GM12878 (cell line): ENCODE data around the gene FHIP1A. TPM values are rescaled to one million over a fixed set of nuclear protein-coding genes. Genes with fewer than 3 reads are reported as not detected.
"Not testable (repeated sequence)": the region's sequence is repeated elsewhere in the genome, so short reads cannot be mapped to it uniquely, and the experiment has no call there.

Source experiments
- ATAC-seq: fragments of 200-7000 bp; cut with Tn5 transposase; 3 replicates; pipeline ENCODE4 v1.9.1; 2020; ENCODE audit warnings: mild to moderate bottlenecking, moderate library complexity
- BruUV-seq: library from RNA; stranded (reverse); fragments of 400-500 nt; replicated peaks from 2 replicates; lab custom pipeline; 2021; lab: Mats Ljungman, UMichigan
- CTCF ChIA-PET: fragments of 300-600 bp; sonication (Branson Sonifier 250); formaldehyde crosslinking; extraction: SDS; loops from one replicate; lab custom pipeline; 2021; ENCODE audit warnings: inconsistent platforms; lab: Yijun Ruan, JAX
- POLR2A ChIA-PET: fragments of 350-600 bp; formaldehyde crosslinking; extraction: SDS; loops from one replicate; lab custom pipeline; 2021; ENCODE audit warnings: inconsistent platforms; lab: Charles Lee
- RAD21 ChIA-PET: fragments of 300-600 bp; sonication (Branson Sonifier 250); formaldehyde crosslinking; loops from one replicate; lab custom pipeline; 2023; ENCODE audit warnings: antibody characterized with exemption; ENCODE audit not compliant: unreplicated experiment; lab: Charles Lee
- SMC1A ChIA-PET: fragments of 300-600 bp; sonication (Branson Sonifier 250); formaldehyde crosslinking; loops from one replicate; lab custom pipeline; 2023; ENCODE audit not compliant: unreplicated experiment, uncharacterized antibody; lab: Charles Lee
- DNase-seq: peaks from one replicate; pipeline ENCODE4 v3.0.0-alpha.2; 2011; ENCODE audit warnings: low read depth, low spot score
- FAIRE-seq: peaks from 3 replicates; lab custom pipeline; 2011; peaks lifted over from hg19 to GRCh38; lab: Jason Lieb, UNC
- H2AFZ ChIP-seq: 2 replicates; pipeline ENCODE4 v1.6.0; 2011; ENCODE audit warnings: low read depth, low read length, control low read depth; ENCODE audit not compliant: control insufficient read depth
- H3K27ac ChIP-seq: 2 replicates; pipeline ENCODE4 v1.5.1; 2011; ENCODE audit warnings: control low read depth; ENCODE audit not compliant: control insufficient read depth, insufficient read depth
- H3K27me3 ChIP-seq, 2 experiments: replicated peaks in 1 of 2; 2 replicates each; pipeline versions ENCODE4 v1.6.0 to v1.6.1; 2011; ENCODE audit warnings: low read length in 1 of 2; ENCODE audit not compliant: control insufficient read depth in 2 of 2, insufficient read depth in 2 of 2
- H3K36me3 ChIP-seq, 2 experiments: 2 replicates each; pipeline ENCODE4 v1.5.1; 2011; ENCODE audit warnings: low read length in 1 of 2; ENCODE audit not compliant: control insufficient read depth in 2 of 2, insufficient read depth in 2 of 2
- H3K4me1 ChIP-seq: 2 replicates; pipeline ENCODE4 v1.6.1; 2011; ENCODE audit warnings: mild to moderate bottlenecking, low read length, moderate library complexity, mixed read lengths; ENCODE audit not compliant: control insufficient read depth, insufficient read depth
- H3K4me2 ChIP-seq: 2 replicates; pipeline ENCODE4 v1.6.0; 2011; ENCODE audit warnings: control low read depth; ENCODE audit not compliant: control insufficient read depth, insufficient read depth
- H3K4me3 ChIP-seq: fragments of 200-600 bp; sonication (generic); 2 replicates; pipeline ENCODE4 v1.5.1; 2016
- H3K79me2 ChIP-seq: 2 replicates; pipeline ENCODE4 v1.6.0; 2011; ENCODE audit warnings: low read length; ENCODE audit not compliant: control insufficient read depth, insufficient read depth
- H3K9ac ChIP-seq: 2 replicates; pipeline ENCODE4 v1.8.0; 2011; ENCODE audit warnings: low read length, control low read depth, mixed read lengths; ENCODE audit not compliant: control insufficient read depth, insufficient read depth
- H3K9me3 ChIP-seq: replicated peaks from 3 replicates; pipeline ENCODE4 v1.5.1; 2011; ENCODE audit warnings: mild to moderate bottlenecking, low read length; ENCODE audit not compliant: control insufficient read depth, insufficient read depth
- H4K20me1 ChIP-seq: 2 replicates; pipeline ENCODE4 v1.6.0; 2011; ENCODE audit not compliant: control insufficient read depth, insufficient read depth
- FOXK2 ChIP-seq: fragments of 450-650 bp; IDR thresholded peaks from 2 replicates; pipeline ENCODE4 v1.6.1; 2017; ENCODE audit warnings: mild to moderate bottlenecking, moderate library complexity
- KLF5 ChIP-seq: fragments of 450-650 bp; IDR thresholded peaks from 2 replicates; pipeline ENCODE4 v1.6.1; 2014; ENCODE audit warnings: mild to moderate bottlenecking; ENCODE audit not compliant: partially characterized antibody
- MEF2B ChIP-seq: fragments of 450-650 bp; IDR thresholded peaks from 2 replicates; pipeline ENCODE4 v1.6.1; 2018; ENCODE audit warnings: mild to moderate bottlenecking, moderate library complexity; ENCODE audit not compliant: partially characterized antibody, poor library complexity, severe bottlenecking
- MYC ChIP-seq: IDR thresholded peaks from 2 replicates; pipeline ENCODE4 v1.6.1; 2011; ENCODE audit warnings: mild to moderate bottlenecking, low read length, moderate library complexity, inconsistent platforms; ENCODE audit not compliant: insufficient read depth, insufficient replicate concordance, insufficient read length, severe bottlenecking
- SMC3 ChIP-seq: IDR thresholded peaks from 2 replicates; pipeline ENCODE4 v1.6.1; 2011; ENCODE audit warnings: low read length, improper control_type of control experiment, borderline replicate concordance
- STAT1 ChIP-seq: fragments of 450-650 bp; conservative IDR thresholded peaks from 2 replicates; pipeline ENCODE4 v1.6.1; 2014; ENCODE audit warnings: antibody characterized with exemption, mild to moderate bottlenecking
- YY1 ChIP-seq: IDR thresholded peaks from 2 replicates; pipeline ENCODE4 v1.6.1; 2011; ENCODE audit warnings: low read depth, mild to moderate bottlenecking, low read length
- ZZZ3 ChIP-seq: IDR thresholded peaks from 2 replicates; pipeline ENCODE4 v1.6.1; 2011; ENCODE audit warnings: low read depth; ENCODE audit not compliant: control insufficient read depth, insufficient read length
- WGBS: methylation state at CpG from one replicate; pipeline ENCODE4 v1.1.6; 2016; ENCODE audit warnings: low lambda C conversion rate; ENCODE audit not compliant: insufficient replicate concordance, insufficient coverage; ENCODE audit errors: missing lambda C conversion rate; 5-methylcytosine and 5-hydroxymethylcytosine counted together
- in situ Hi-C: fragments of 300-500 bp; cut with MboI; formaldehyde crosslinking; loops from 9 replicates; pipeline ENCODE4 v1.14.3; 2018; ENCODE audit warnings: mixed read lengths
- intact Hi-C: fragments of 100-400 bp; cut with micrococcal nuclease; formaldehyde crosslinking; loops from one replicate; pipeline ENCODE4 v1.14.2; 2022; ENCODE audit not compliant: unreplicated experiment
- polyA plus RNA-seq, 11 experiments: library from polyadenylated mRNA; depleted of rRNA in 4 of 11; unstranded in 6 of 11; stranded (reverse) in 5 of 11; fragments of >200 nt; fragmentation: Nextera tagmentation in 4 of 11; fragmentation: Illumina TruSeq in 1 of 11; extraction: Ambion mirVana in 4 of 11; extraction: Trizol in 1 of 11; gene quantifications; 1 replicate in 1 of 11; 2 replicates in 10 of 11; pipeline versions ENCODE4 v1.2.1 to v1.2.3, GENCODE V29; 2011 to 2016; ENCODE audit warnings: inconsistent platforms in 2 of 11, missing spikeins in 2 of 11, low read depth in 1 of 11
- total RNA-seq, 4 experiments: library from RNA; depleted of rRNA in 3 of 4; stranded (reverse); fragments of >200 nt in 3 of 4; fragmentation: Illumina TruSeq in 1 of 4; extraction: Trizol in 1 of 4; gene quantifications; 2 replicates each; pipeline versions ENCODE4 v1.2.1 to v1.2.3, GENCODE V29; 2013 to 2021
- TF ChIP-seq, protein P1 (sequence below): fragments of 450-650 bp; IDR thresholded peaks from 2 replicates; pipeline ENCODE4 v1.6.1; 2018; ENCODE audit warnings: mild to moderate bottlenecking, low read depth, moderate library complexity; ENCODE audit not compliant: partially characterized antibody
- TF ChIP-seq, protein P2 (sequence below): fragments of 450-650 bp; IDR thresholded peaks from 2 replicates; pipeline ENCODE4 v1.6.1; 2014; ENCODE audit warnings: mild to moderate bottlenecking
- TF ChIP-seq, protein P3 (sequence below): fragments of 450-650 bp; IDR thresholded peaks from 2 replicates; pipeline ENCODE4 v1.6.1; 2016; ENCODE audit warnings: mild to moderate bottlenecking

FHIP1A gene
- total and polyA plus RNA-seq, 10 of the 15 experiments (the other 5 are each of a cell fraction or from before 2014, with no cell fraction given) = 0.02 to 5.5 (median 0.13) TPM; not detected in 1

DNA sequence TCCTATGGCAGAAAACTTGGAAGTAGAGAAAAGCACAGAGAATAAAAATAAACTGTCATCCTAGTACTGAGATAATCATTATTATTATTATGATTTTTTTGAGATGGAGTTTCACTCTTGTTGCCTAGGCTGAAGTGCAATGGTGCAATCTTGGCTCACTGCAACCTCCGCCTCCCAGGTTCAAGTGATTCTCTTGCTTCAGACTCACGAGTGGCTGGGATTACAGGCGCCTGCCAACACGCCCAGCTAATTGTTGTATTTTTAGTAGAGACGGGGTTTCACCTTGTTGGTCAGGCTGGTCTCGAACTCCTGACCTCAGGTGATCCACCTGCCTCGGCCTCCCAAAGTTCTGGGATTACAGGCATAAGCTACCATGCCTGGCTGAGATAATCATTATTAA, 4.2 kb upstream of the FHIP1A start:
- intact Hi-C loops = loop anchor here (5.0 kb wide), 1 partner anchor 43 kb away; no protein-coding TSS in a partner anchor
- H2AFZ ChIP-seq, H3K36me3 ChIP-seq, H3K9ac ChIP-seq, H3K27me3 ChIP-seq, ATAC-seq, H3K27ac ChIP-seq, FAIRE-seq, POLR2A ChIA-PET, DNase-seq, H3K79me2 ChIP-seq, SMC1A ChIA-PET, H3K4me2 ChIP-seq, H3K4me3 ChIP-seq, BruUV-seq, H4K20me1 ChIP-seq, RAD21 ChIA-PET, H3K9me3 ChIP-seq, in situ Hi-C loops: not testable (repeated sequence)
- peaks cover 17% of the 10 kb centered on the region for H3K4me1 ChIP-seq
- 37% methylated on average over 7 of the region's 7 CpGs for WGBS
- CTCF ChIA-PET = interaction anchor here (0.8 kb wide), 1 partner anchor 201 kb away, joined by 3 read pairs; no protein-coding TSS in a partner anchor

DNA sequence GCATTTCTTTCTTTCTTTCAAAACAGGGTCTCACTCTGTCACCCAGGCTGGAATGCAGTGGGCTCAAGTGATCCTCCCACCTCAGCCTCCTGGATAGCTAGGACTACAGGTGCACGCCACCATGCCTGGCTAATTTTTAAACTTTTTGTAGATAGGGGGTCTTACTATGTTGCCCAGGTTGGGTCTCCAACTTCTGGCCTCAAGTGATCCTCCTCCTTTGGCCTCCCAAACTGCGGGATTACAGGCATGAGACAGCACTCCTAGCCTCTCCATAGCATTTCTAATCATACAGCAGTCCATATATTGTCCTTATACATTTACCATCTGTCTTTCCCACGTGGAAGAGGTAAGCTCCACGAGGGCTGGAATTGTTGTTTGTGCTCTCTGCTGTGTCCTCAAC, 2.0 kb upstream of the FHIP1A start:
- POLR2A ChIA-PET = interaction anchor here (0.5 kb wide), 1 partner anchor 44 kb away, joined by 3 read pairs; no protein-coding TSS in a partner anchor
- Histone ChIP-seq H3K79me2 (no peaks in the 10 kb centered on the region), H3K4me3 (no peak overlapping the region), H3K9ac (no peak overlapping the region), H3K36me3 (no peaks in the 10 kb centered on the region), H3K27me3 (peaks cover 0 to 6% of the 10 kb centered on the region in 2 experiments; a peak in 2 of 4 replicates), H3K9me3 (no peaks in the 10 kb centered on the region; the same call in 2 of the 3 replicates), H3K27ac (no peak overlapping the region), H4K20me1 (no peaks in the 10 kb centered on the region; the same call in 1 of the 2 replicates), H3K4me1 (peaks cover 17% of the 10 kb centered on the region), H3K4me2 (no peak overlapping the region; the same call in 1 of the 2 replicates), H2AFZ (no peak overlapping the region)
- DNase-seq (no peak), FAIRE-seq (no peak), ATAC-seq (no peak)
- intact Hi-C loops (loop anchor here (5.0 kb wide), 1 partner anchor 45 kb away; no protein-coding TSS in a partner anchor), in situ Hi-C loops (no loop called here)
- 50% methylated on average over 4 of the region's 4 CpGs for WGBS
- CTCF ChIA-PET = interaction anchor here (0.7 to 1.3 kb wide), 2 partner anchors 24 to 205 kb away, joined by 3 read pairs; no protein-coding TSS in a partner anchor
- no TSS peak for BruUV-seq
- SMC1A ChIA-PET = interaction anchor here (0.7 to 0.9 kb wide), 2 partner anchors 16 to 67 kb away, joined by 3 read pairs; no protein-coding TSS in a partner anchor
- RAD21 ChIA-PET = interaction anchor here (0.8 kb wide), 1 partner anchor 481 kb away, joined by 3 read pairs; no protein-coding TSS in a partner anchor
- TF ChIP-seq, protein P1, sequence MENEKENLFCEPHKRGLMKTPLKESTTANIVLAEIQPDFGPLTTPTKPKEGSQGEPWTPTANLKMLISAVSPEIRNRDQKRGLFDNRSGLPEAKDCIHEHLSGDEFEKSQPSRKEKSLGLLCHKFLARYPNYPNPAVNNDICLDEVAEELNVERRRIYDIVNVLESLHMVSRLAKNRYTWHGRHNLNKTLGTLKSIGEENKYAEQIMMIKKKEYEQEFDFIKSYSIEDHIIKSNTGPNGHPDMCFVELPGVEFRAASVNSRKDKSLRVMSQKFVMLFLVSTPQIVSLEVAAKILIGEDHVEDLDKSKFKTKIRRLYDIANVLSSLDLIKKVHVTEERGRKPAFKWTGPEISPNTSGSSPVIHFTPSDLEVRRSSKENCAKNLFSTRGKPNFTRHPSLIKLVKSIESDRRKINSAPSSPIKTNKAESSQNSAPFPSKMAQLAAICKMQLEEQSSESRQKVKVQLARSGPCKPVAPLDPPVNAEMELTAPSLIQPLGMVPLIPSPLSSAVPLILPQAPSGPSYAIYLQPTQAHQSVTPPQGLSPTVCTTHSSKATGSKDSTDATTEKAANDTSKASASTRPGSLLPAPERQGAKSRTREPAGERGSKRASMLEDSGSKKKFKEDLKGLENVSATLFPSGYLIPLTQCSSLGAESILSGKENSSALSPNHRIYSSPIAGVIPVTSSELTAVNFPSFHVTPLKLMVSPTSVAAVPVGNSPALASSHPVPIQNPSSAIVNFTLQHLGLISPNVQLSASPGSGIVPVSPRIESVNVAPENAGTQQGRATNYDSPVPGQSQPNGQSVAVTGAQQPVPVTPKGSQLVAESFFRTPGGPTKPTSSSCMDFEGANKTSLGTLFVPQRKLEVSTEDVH = no peak
- TF ChIP-seq KLF5 = no peak
- TF ChIP-seq, protein P2, sequence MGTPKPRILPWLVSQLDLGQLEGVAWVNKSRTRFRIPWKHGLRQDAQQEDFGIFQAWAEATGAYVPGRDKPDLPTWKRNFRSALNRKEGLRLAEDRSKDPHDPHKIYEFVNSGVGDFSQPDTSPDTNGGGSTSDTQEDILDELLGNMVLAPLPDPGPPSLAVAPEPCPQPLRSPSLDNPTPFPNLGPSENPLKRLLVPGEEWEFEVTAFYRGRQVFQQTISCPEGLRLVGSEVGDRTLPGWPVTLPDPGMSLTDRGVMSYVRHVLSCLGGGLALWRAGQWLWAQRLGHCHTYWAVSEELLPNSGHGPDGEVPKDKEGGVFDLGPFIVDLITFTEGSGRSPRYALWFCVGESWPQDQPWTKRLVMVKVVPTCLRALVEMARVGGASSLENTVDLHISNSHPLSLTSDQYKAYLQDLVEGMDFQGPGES = no peak
- no peak for TF ChIP-seq SMC3
- TF ChIP-seq MEF2B = no peak
- no peak for TF ChIP-seq MYC
- TF ChIP-seq, protein P3, sequence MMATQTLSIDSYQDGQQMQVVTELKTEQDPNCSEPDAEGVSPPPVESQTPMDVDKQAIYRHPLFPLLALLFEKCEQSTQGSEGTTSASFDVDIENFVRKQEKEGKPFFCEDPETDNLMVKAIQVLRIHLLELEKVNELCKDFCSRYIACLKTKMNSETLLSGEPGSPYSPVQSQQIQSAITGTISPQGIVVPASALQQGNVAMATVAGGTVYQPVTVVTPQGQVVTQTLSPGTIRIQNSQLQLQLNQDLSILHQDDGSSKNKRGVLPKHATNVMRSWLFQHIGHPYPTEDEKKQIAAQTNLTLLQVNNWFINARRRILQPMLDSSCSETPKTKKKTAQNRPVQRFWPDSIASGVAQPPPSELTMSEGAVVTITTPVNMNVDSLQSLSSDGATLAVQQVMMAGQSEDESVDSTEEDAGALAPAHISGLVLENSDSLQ = no peak
- TF ChIP-seq YY1 = no peak
- TF ChIP-seq ZZZ3 = no peak
- TF ChIP-seq FOXK2 = no peak
- no peak for TF ChIP-seq STAT1
